Testis (tissue), 3 donors: ENCODE results near the gene PSMC6. TPM values are rescaled to one million over a fixed set of nuclear protein-coding genes. Genes with fewer than 3 reads are reported as not detected.
"Not testable (repeated sequence)": the region's sequence is repeated elsewhere in the genome, so short reads cannot be mapped to it uniquely, and the experiment has no call there.

Experiments
- DNase-seq: peaks from one replicate; pipeline ENCODE4 v3.0.0-alpha.2; 2019
- H3K27ac ChIP-seq, 2 donors: fragments of 200-600 bp; sonication (generic); one replicate each; pipeline ENCODE4 v1.5.1; 2019
- H3K27me3 ChIP-seq: fragments of 200-600 bp; sonication (generic); one replicate; pipeline ENCODE4 v1.5.1; 2019
- H3K36me3 ChIP-seq: fragments of 200-600 bp; sonication (generic); one replicate; pipeline ENCODE4 v1.5.1; 2017; ENCODE audit warnings: low read depth; ENCODE audit errors: missing control alignments
- H3K4me1 ChIP-seq: fragments of 200-600 bp; sonication (generic); one replicate; pipeline ENCODE4 v1.5.1; 2019
- H3K4me3 ChIP-seq, 2 donors: fragments of 200-600 bp; sonication (generic); one replicate each; pipeline ENCODE4 v1.5.1; 2017 to 2019
- H3K9me3 ChIP-seq: fragments of 200-600 bp; sonication (generic); one replicate; pipeline ENCODE4 v1.5.1; 2017
- POLR2A ChIP-seq: fragments of 450-650 bp; IDR thresholded peaks from one replicate; pipeline ENCODE4 v1.6.1; 2017; ENCODE audit warnings: antibody characterized with exemption, mild to moderate bottlenecking, moderate library complexity
- WGBS, 2 donors: methylation state at CpG; one replicate each; pipeline ENCODE4 v1.1.5; 2018; 5-methylcytosine and 5-hydroxymethylcytosine counted together
- intact Hi-C: fragments of 100-400 bp; cut with DNase I; formaldehyde crosslinking; loops from one replicate; pipeline ENCODE4 v1.15.1; 2023; ENCODE audit warnings: low total_unique reads
- polyA plus RNA-seq: library from polyadenylated mRNA; stranded (reverse); fragments of 350-450 nt; fragmentation: Illumina TruSeq; extraction: RNeasy Lipid Tissue Mini Kit (QIAGEN cat#74804); gene quantifications from one replicate; pipeline ENCODE4 v1.2.3, GENCODE V29; 2014; ENCODE audit warnings: low read depth, low replicate concordance; ENCODE audit not compliant: insufficient read depth
- total RNA-seq, 2 donors: library from RNA; depleted of rRNA; stranded (reverse); fragments of >200 nt; gene quantifications; one replicate each; pipeline ENCODE4 v1.2.3, GENCODE V29; 2016
- TF ChIP-seq, protein P1 (sequence below), 3 experiments: fragments of 450-650 bp in 2 of 3; fragments of 200-600 bp in 1 of 3; sonication (generic) in 1 of 3; IDR thresholded peaks; one replicate each; pipeline ENCODE4 v1.5.1; 2016 to 2019; ENCODE audit warnings: antibody characterized with exemption in 3 of 3, mild to moderate bottlenecking in 2 of 3, moderate library complexity in 1 of 3

Gene PSMC6
- total and polyA plus RNA-seq, 3 donors from 2014 or later = 45.0 to 75.9 (median 59.0) TPM

DNA sequence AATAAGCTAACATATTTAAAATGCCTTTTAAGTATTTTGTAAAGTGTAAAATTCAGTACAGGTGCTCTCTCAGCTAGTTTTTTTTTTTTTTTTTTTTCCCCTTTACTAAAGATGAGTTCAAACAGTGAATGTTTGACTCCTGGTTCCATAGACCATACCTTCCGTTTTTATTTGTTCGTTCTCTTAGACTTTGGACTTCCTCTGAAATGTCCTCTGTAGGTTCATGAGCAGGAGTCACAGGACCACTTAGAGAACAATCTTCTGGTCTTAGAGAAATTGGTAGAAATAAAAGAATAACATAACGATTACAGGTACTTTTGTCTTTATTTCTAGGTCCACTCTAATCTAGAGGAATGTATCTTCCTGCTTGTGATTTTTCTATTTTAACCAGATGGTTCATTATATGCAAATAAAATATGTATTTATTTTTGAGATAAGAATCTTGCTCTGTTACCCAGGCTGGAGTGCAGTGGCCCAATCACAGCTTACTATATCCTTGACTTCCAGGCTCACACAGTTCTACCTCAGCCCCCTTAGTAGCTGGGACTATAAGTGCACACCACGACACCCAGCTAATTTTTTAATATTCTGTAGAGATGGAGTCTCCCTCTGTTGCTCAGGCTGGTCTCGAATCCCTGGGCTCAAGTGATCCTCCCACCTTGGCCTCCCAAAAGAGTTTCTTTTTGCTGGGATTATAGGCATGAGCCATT, 48.8 kb downstream of the PSMC6 start:
- H3K27ac ChIP-seq = no peak overlapping the region
- no peaks in the 10 kb centered on the region for H3K36me3 ChIP-seq
- DNase-seq = no peak
- TF ChIP-seq, protein P1, sequence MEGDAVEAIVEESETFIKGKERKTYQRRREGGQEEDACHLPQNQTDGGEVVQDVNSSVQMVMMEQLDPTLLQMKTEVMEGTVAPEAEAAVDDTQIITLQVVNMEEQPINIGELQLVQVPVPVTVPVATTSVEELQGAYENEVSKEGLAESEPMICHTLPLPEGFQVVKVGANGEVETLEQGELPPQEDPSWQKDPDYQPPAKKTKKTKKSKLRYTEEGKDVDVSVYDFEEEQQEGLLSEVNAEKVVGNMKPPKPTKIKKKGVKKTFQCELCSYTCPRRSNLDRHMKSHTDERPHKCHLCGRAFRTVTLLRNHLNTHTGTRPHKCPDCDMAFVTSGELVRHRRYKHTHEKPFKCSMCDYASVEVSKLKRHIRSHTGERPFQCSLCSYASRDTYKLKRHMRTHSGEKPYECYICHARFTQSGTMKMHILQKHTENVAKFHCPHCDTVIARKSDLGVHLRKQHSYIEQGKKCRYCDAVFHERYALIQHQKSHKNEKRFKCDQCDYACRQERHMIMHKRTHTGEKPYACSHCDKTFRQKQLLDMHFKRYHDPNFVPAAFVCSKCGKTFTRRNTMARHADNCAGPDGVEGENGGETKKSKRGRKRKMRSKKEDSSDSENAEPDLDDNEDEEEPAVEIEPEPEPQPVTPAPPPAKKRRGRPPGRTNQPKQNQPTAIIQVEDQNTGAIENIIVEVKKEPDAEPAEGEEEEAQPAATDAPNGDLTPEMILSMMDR (IDR thresholded peaks at IDR 0.05) = no peak
- no peak for TF ChIP-seq POLR2A
- H3K4me3 ChIP-seq = no peak overlapping the region
- H3K4me1 ChIP-seq = no peaks in the 10 kb centered on the region
- WGBS, 2 donors = 93 to 94% methylated on average over 5 of the region's 5 CpGs
- no peaks in the 10 kb centered on the region for H3K9me3 ChIP-seq
- intact Hi-C loops = no loop called here
- no peaks in the 10 kb centered on the region for H3K27me3 ChIP-seq

GRCh38 chr14:52759145-52759544, 52.1 kb downstream of the PSMC6 start:
- WGBS, 2 donors = 100% methylated on average over 1 of the region's 1 CpG
- H3K27me3 ChIP-seq = no peaks in the 10 kb centered on the region
- no peaks in the 10 kb centered on the region for H3K4me1 ChIP-seq
- H3K9me3 ChIP-seq = no peaks in the 10 kb centered on the region
- H3K4me3 ChIP-seq = no peak overlapping the region
- no peak overlapping the region for H3K27ac ChIP-seq
- intact Hi-C loops = no loop called here
- TF ChIP-seq, protein P1 (IDR thresholded peaks at IDR 0.05) = no peak
- TF ChIP-seq POLR2A = no peak
- no peaks in the 10 kb centered on the region for H3K36me3 ChIP-seq
- no peak for DNase-seq

- DNase-seq, H3K27me3 ChIP-seq, H3K9me3 ChIP-seq, intact Hi-C loops, H3K4me3 ChIP-seq, H3K27ac ChIP-seq, H3K4me1 ChIP-seq, H3K36me3 ChIP-seq: not testable (repeated sequence)
- 92 to 98% methylated on average over 4 of the region's 4 CpGs for WGBS, 2 donors
These were observed 55.9 kb downstream of the PSMC6 start for GRCh38 chr14:52762923-52763322.

DNA sequence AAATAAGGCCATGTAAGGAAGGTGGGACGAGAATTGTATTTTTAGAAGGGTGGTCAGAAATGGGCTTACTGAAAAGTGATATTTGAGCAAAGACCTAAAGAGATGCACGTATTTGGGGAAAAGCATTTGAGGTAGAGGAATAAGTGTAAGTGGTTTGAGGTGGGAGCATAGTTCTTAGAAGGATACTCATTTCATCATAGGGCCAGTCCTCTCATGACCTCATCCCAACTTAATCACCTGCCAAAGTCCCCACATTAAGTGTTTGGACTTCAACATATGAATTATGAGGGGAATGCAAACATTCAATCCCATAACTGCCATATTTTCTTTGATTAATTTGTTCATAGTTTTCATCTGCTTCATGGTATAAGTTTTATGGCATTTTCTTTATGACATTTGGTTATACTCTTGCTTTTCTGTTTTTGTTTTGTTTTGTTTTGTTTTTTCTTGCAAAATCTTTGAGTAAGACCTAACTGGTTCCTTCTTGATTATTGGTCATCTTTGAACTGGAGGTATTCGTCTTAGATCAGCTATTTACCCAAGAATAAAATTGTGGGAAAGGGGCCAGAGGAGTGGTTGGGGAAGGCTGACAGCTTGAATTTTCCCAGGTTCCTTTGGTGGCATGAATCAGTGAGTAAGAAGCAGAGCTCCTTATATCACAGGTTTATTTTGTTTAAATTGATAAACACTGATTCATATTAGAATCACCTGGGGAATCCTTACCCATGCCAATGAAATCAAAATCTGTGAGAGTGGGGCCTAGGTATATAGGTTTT, 60.2 kb downstream of the PSMC6 start:
- no peaks in the 10 kb centered on the region for H3K4me1 ChIP-seq
- no peak for DNase-seq
- H3K4me3 ChIP-seq = no peak overlapping the region
- H3K27me3 ChIP-seq = no peaks in the 10 kb centered on the region
- no peaks in the 10 kb centered on the region for H3K36me3 ChIP-seq
- intact Hi-C loops = no loop called here
- WGBS, 2 donors = 79 to 82% methylated on average over 3 of the region's 3 CpGs
- H3K27ac ChIP-seq = no peak overlapping the region
- no peak for TF ChIP-seq POLR2A
- no peaks in the 10 kb centered on the region for H3K9me3 ChIP-seq

DNA sequence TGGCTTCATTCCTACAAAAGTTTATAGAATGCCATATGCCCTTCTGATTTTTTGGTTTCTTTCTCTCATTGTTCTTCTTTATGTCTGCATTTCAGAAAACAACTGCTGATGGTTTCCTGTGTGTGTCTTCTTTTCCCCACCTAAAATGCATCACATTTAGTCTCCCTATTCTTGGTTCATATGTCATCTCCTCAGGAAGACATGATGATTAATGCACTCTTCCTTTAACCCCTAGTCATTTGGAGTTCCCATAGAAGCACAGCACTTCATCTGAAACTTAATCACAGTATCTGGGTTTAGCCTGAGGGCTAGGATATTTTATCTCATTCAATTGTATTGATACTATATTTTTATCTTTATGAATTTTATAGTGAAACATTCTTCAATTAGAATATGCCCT, 62.9 kb downstream of the PSMC6 start:
- H3K36me3 ChIP-seq = no peaks in the 10 kb centered on the region
- no peak for DNase-seq
- no peaks in the 10 kb centered on the region for H3K9me3 ChIP-seq
- no peaks in the 10 kb centered on the region for H3K4me1 ChIP-seq
- H3K4me3 ChIP-seq = no peak overlapping the region
- intact Hi-C loops = no loop called here
- TF ChIP-seq POLR2A = no peak
- TF ChIP-seq, protein P1 (IDR thresholded peaks at IDR 0.05) = no peak
- H3K27me3 ChIP-seq = no peaks in the 10 kb centered on the region
- no peak overlapping the region for H3K27ac ChIP-seq
